Esophagus squamous epithelium (tissue), 4 donors: ENCODE data around the gene INSC.

Experiments
- POLR2A ChIP-seq, 4 donors: fragments of 450-650 bp; IDR thresholded peaks; one replicate each; pipeline ENCODE4 v1.6.1; 2017; ENCODE audit warnings: antibody characterized with exemption in 4 of 4, mild to moderate bottlenecking in 4 of 4, moderate library complexity in 3 of 4
- TF ChIP-seq, protein P1 (sequence below), 6 experiments: fragments of 450-650 bp in 4 of 6; fragments of 200-600 bp in 2 of 6; sonication (generic) in 2 of 6; IDR thresholded peaks; one replicate each; pipeline ENCODE4 v1.5.1; 2016 to 2019; ENCODE audit warnings: antibody characterized with exemption in 6 of 6, mild to moderate bottlenecking in 4 of 6, moderate library complexity in 4 of 6

DNA sequence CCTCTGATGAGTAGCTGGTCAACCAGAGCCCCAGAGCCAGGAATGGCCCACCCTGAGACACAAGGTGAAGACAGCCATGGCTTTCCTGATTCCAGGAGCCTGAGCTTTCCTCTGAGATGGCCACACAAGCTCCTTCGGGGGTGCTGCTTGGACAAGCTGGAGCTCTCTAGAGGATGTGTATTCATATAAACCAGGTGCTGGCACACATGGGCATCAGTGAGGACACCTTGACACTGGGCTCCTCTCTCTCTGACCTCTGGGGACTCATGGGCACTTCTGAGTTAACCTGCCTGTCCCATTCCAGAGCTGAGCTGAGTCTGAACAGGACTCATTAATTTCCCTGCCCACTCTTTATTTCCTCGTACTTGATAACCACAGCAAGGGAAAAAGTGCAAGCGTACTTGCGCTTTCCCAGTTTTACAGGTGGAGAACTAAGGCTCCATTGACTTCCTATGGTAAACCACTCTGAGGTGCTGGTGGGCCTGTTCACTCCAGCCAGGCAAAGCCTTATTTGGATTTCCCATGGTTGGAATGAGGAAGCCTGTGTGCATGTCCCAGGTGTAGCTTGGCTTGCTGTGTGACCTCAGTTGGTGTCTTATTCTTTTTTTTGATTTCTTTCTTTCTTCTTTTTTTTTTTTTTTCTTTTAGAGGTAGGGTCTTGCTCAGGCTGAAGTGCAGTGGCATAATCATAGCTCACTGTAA is 25.4 kb downstream of the INSC start:
- TF ChIP-seq POLR2A (IDR thresholded peaks at IDR 0.05) = no peak
- TF ChIP-seq, protein P1, sequence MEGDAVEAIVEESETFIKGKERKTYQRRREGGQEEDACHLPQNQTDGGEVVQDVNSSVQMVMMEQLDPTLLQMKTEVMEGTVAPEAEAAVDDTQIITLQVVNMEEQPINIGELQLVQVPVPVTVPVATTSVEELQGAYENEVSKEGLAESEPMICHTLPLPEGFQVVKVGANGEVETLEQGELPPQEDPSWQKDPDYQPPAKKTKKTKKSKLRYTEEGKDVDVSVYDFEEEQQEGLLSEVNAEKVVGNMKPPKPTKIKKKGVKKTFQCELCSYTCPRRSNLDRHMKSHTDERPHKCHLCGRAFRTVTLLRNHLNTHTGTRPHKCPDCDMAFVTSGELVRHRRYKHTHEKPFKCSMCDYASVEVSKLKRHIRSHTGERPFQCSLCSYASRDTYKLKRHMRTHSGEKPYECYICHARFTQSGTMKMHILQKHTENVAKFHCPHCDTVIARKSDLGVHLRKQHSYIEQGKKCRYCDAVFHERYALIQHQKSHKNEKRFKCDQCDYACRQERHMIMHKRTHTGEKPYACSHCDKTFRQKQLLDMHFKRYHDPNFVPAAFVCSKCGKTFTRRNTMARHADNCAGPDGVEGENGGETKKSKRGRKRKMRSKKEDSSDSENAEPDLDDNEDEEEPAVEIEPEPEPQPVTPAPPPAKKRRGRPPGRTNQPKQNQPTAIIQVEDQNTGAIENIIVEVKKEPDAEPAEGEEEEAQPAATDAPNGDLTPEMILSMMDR (IDR thresholded peaks at IDR 0.05) = no peak
